HepG2 (cell line): ENCODE data around the gene THSD1. TPM values are rescaled to one million over a fixed set of nuclear protein-coding genes. Genes with fewer than 3 reads are reported as not detected.

ENCODE experiments used
- HES4 ChIP-seq: sonication (generic); formaldehyde crosslinking; IDR thresholded peaks from 2 replicates; pipeline ENCODE4 v1.9.0; 2021; ENCODE audit warnings: mild to moderate bottlenecking, missing genetic modification reagents, borderline replicate concordance
- KLF6 ChIP-seq: IDR thresholded peaks from 2 replicates; pipeline ENCODE4 v1.8.0; 2016; ENCODE audit warnings: missing biosample characterization, missing genetic modification reagents
- MED8 ChIP-seq: sonication (generic); formaldehyde crosslinking; IDR thresholded peaks from 2 replicates; pipeline ENCODE4 v1.8.1; 2023; ENCODE audit warnings: mild to moderate bottlenecking, missing genetic modification reagents; ENCODE audit not compliant: insufficient replicate concordance
- MTA3 ChIP-seq: sonication (generic); formaldehyde crosslinking; IDR thresholded peaks from 2 replicates; pipeline ENCODE4 v1.4.0; 2020; ENCODE audit warnings: missing genetic modification reagents
- NFIB ChIP-seq: sonication (generic); formaldehyde crosslinking; IDR thresholded peaks from 2 replicates; pipeline ENCODE4 v1.9.0; 2021; ENCODE audit warnings: missing genetic modification reagents, mild to moderate bottlenecking, borderline replicate concordance
- PHF21A ChIP-seq: sonication (generic); formaldehyde crosslinking; IDR thresholded peaks from 2 replicates; pipeline ENCODE4 v1.5.0; 2020; ENCODE audit warnings: mild to moderate bottlenecking, missing genetic modification reagents
- PHF8 ChIP-seq: sonication (generic); formaldehyde crosslinking; IDR thresholded peaks from 2 replicates; pipeline ENCODE4 v1.5.0; 2020; ENCODE audit warnings: missing genetic modification reagents
- SETDB1 ChIP-seq: sonication (generic); formaldehyde crosslinking; IDR thresholded peaks from 2 replicates; pipeline ENCODE4 v1.5.1; 2020; ENCODE audit warnings: missing genetic modification reagents, mild to moderate bottlenecking, borderline replicate concordance
- SMARCC2 ChIP-seq: fragments of 450-650 bp; IDR thresholded peaks from 2 replicates; pipeline ENCODE4 v1.6.1; 2017; ENCODE audit warnings: antibody characterized with exemption, mild to moderate bottlenecking
- SOX5 ChIP-seq: IDR thresholded peaks from 2 replicates; pipeline ENCODE4 v1.6.1; 2016; ENCODE audit warnings: borderline replicate concordance
- ZC3H4 ChIP-seq: sonication (generic); formaldehyde crosslinking; IDR thresholded peaks from 2 replicates; pipeline ENCODE4 v1.4.0; 2020; ENCODE audit warnings: missing genetic modification reagents, borderline replicate concordance
- ZFP62 ChIP-seq: sonication (generic); formaldehyde crosslinking; IDR thresholded peaks from 2 replicates; pipeline ENCODE4 v1.4.0; 2020; ENCODE audit warnings: missing genetic modification reagents
- ZKSCAN8 ChIP-seq: IDR thresholded peaks from 2 replicates; pipeline ENCODE4 v1.6.1; 2016; ENCODE audit warnings: borderline replicate concordance, missing genetic modification reagents, missing compliant biosample characterization
- ZNF326 ChIP-seq: sonication (generic); formaldehyde crosslinking; IDR thresholded peaks from 2 replicates; pipeline ENCODE4 v1.4.0; 2020; ENCODE audit warnings: missing genetic modification reagents, borderline replicate concordance
- ZNF333 ChIP-seq: sonication (generic); formaldehyde crosslinking; IDR thresholded peaks from 2 replicates; pipeline ENCODE4 v1.4.0; 2020; ENCODE audit warnings: mild to moderate bottlenecking, missing genetic modification reagents, borderline replicate concordance
- ZNF350 ChIP-seq: sonication (generic); formaldehyde crosslinking; IDR thresholded peaks from 2 replicates; pipeline ENCODE4 v1.4.0; 2020; ENCODE audit warnings: mild to moderate bottlenecking, low read depth, missing genetic modification reagents, borderline replicate concordance
- ZNF563 ChIP-seq: sonication (generic); formaldehyde crosslinking; IDR thresholded peaks from 2 replicates; pipeline ENCODE4 v1.8.0; 2022; ENCODE audit warnings: mild to moderate bottlenecking, moderate library complexity, missing genetic modification reagents
- ZNF678 ChIP-seq: sonication (generic); formaldehyde crosslinking; IDR thresholded peaks from 2 replicates; pipeline ENCODE4 v1.4.0; 2020; ENCODE audit warnings: mild to moderate bottlenecking, missing genetic modification reagents
- ZNF841 ChIP-seq: sonication (generic); formaldehyde crosslinking; IDR thresholded peaks from 2 replicates; pipeline ENCODE4 v1.8.1; 2023; ENCODE audit warnings: missing genetic modification reagents, borderline replicate concordance
- polyA plus RNA-seq, 8 experiments: library from polyadenylated mRNA; depleted of rRNA in 3 of 8; stranded (reverse) in 7 of 8; unstranded in 1 of 8; fragments of >200 nt; fragmentation: Illumina TruSeq in 4 of 8; extraction: Trizol in 4 of 8; gene quantifications; 2 replicates each; pipeline versions ENCODE4 v1.2.1 to v1.2.3, GENCODE V29; 2011 to 2016; ENCODE audit warnings: low read depth in 4 of 8, missing spikeins in 1 of 8, mixed read lengths in 1 of 8; ENCODE audit not compliant: insufficient read depth in 1 of 8
- total RNA-seq, 5 experiments: library from RNA; depleted of rRNA; stranded (reverse); fragments of >200 nt; fragmentation: Illumina TruSeq; extraction: Trizol; gene quantifications; 2 replicates each; pipeline ENCODE4 v1.2.3, GENCODE V29; 2016; ENCODE audit warnings: low read depth in 1 of 5
- TF ChIP-seq, protein P1 (sequence below): sonication (generic); formaldehyde crosslinking; IDR thresholded peaks from 2 replicates; pipeline ENCODE4 v1.8.0; 2022; ENCODE audit warnings: mild to moderate bottlenecking, missing genetic modification reagents, moderate library complexity
- TF ChIP-seq, protein P2 (sequence below): sonication (generic); formaldehyde crosslinking; IDR thresholded peaks from 2 replicates; pipeline ENCODE4 v1.5.0; 2020; ENCODE audit warnings: missing genetic modification reagents
- TF ChIP-seq, protein P3 (sequence below): sonication (generic); formaldehyde crosslinking; IDR thresholded peaks from 2 replicates; pipeline ENCODE4 v1.5.0; 2020; ENCODE audit warnings: mild to moderate bottlenecking, missing genetic modification reagents, borderline replicate concordance

The THSD1 gene
- total and polyA plus RNA-seq, 2 of the 13 experiments (the other 11 are each of a cell fraction or from before 2014, with no cell fraction given), result 0.11 to 0.15 TPM

DNA sequence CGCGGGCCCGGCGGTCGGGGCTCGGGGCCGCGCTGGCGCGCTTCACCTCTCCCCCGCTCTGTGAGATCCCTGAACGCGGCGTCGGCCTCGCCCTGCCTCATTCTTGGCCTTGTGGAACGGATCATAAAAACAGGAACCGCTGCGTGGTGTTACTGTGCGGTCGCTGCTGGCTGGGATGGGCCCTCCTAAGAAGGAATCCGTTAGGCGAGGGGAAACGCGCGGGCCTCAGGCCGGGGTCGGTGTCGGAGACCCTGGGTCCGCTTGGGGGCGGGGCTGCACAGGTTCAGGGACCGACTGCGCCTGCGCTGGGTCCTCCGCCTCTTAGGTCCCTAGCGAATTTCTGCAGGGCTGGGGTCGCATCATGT lies 49.7 kb upstream of the THSD1 start (continued):
- TF ChIP-seq, protein P1, sequence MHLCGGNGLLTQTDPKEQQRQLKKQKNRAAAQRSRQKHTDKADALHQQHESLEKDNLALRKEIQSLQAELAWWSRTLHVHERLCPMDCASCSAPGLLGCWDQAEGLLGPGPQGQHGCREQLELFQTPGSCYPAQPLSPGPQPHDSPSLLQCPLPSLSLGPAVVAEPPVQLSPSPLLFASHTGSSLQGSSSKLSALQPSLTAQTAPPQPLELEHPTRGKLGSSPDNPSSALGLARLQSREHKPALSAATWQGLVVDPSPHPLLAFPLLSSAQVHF (CRISPR knock-in tag), result no peak
- TF ChIP-seq PHF8 (CRISPR knock-in tag) (peak; percentile 88), NFIB (CRISPR knock-in tag) (no peak), ZNF350 (CRISPR knock-in tag) (no peak), ZNF563 (CRISPR knock-in tag) (peak; percentile 83; the same call in 1 of the 2 replicates), ZNF678 (CRISPR knock-in tag) (no peak), MED8 (CRISPR knock-in tag) (no peak), ZFP62 (CRISPR knock-in tag) (no peak), ZKSCAN8 (CRISPR knock-in tag) (no peak), ZNF333 (CRISPR knock-in tag) (0 out of 2 replicates have a peak, but pooled peaks have one; percentile 26), ZNF326 (CRISPR knock-in tag) (no peak), SETDB1 (no peak), SMARCC2 (no peak), ZNF841 (CRISPR knock-in tag) (no peak), ZC3H4 (no peak), SOX5 (CRISPR knock-in tag) (no peak; the same call in 1 of the 2 replicates), PHF21A (no peak), HES4 (peak; percentile 63; the same call in 1 of the 2 replicates), MTA3 (CRISPR knock-in tag) (no peak), KLF6 (CRISPR knock-in tag) (0 out of 2 replicates have a peak, but pooled peaks have one; percentile 25)
- TF ChIP-seq, protein P2, sequence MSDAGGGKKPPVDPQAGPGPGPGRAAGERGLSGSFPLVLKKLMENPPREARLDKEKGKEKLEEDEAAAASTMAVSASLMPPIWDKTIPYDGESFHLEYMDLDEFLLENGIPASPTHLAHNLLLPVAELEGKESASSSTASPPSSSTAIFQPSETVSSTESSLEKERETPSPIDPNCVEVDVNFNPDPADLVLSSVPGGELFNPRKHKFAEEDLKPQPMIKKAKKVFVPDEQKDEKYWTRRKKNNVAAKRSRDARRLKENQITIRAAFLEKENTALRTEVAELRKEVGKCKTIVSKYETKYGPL, result no peak
- TF ChIP-seq, protein P3, sequence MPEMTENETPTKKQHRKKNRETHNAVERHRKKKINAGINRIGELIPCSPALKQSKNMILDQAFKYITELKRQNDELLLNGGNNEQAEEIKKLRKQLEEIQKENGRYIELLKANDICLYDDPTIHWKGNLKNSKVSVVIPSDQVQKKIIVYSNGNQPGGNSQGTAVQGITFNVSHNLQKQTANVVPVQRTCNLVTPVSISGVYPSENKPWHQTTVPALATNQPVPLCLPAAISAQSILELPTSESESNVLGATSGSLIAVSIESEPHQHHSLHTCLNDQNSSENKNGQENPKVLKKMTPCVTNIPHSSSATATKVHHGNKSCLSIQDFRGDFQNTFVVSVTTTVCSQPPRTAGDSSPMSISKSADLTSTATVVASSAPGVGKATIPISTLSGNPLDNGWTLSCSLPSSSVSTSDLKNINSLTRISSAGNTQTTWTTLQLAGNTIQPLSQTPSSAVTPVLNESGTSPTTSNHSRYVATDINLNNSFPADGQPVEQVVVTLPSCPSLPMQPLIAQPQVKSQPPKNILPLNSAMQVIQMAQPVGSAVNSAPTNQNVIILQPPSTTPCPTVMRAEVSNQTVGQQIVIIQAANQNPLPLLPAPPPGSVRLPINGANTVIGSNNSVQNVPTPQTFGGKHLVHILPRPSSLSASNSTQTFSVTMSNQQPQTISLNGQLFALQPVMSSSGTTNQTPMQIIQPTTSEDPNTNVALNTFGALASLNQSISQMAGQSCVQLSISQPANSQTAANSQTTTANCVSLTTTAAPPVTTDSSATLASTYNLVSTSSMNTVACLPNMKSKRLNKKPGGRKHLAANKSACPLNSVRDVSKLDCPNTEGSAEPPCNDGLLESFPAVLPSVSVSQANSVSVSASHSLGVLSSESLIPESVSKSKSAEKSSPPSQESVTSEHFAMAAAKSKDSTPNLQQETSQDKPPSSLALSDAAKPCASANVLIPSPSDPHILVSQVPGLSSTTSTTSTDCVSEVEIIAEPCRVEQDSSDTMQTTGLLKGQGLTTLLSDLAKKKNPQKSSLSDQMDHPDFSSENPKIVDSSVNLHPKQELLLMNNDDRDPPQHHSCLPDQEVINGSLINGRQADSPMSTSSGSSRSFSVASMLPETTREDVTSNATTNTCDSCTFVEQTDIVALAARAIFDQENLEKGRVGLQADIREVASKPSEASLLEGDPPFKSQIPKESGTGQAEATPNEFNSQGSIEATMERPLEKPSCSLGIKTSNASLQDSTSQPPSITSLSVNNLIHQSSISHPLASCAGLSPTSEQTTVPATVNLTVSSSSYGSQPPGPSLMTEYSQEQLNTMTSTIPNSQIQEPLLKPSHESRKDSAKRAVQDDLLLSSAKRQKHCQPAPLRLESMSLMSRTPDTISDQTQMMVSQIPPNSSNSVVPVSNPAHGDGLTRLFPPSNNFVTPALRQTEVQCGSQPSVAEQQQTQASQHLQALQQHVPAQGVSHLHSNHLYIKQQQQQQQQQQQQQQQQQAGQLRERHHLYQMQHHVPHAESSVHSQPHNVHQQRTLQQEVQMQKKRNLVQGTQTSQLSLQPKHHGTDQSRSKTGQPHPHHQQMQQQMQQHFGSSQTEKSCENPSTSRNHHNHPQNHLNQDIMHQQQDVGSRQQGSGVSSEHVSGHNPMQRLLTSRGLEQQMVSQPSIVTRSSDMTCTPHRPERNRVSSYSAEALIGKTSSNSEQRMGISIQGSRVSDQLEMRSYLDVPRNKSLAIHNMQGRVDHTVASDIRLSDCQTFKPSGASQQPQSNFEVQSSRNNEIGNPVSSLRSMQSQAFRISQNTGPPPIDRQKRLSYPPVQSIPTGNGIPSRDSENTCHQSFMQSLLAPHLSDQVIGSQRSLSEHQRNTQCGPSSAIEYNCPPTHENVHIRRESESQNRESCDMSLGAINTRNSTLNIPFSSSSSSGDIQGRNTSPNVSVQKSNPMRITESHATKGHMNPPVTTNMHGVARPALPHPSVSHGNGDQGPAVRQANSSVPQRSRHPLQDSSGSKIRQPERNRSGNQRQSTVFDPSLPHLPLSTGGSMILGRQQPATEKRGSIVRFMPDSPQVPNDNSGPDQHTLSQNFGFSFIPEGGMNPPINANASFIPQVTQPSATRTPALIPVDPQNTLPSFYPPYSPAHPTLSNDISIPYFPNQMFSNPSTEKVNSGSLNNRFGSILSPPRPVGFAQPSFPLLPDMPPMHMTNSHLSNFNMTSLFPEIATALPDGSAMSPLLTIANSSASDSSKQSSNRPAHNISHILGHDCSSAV (CRISPR knock-in tag), result no peak
